ENCODE data around the gene SMURF1. TPM values are rescaled to one million over a fixed set of nuclear protein-coding genes. Genes with fewer than 3 reads are reported as not detected.

Gene SMURF1
- total RNA-seq, 2 donors from 2014 or later: 25.0 to 27.2 TPM

DNA sequence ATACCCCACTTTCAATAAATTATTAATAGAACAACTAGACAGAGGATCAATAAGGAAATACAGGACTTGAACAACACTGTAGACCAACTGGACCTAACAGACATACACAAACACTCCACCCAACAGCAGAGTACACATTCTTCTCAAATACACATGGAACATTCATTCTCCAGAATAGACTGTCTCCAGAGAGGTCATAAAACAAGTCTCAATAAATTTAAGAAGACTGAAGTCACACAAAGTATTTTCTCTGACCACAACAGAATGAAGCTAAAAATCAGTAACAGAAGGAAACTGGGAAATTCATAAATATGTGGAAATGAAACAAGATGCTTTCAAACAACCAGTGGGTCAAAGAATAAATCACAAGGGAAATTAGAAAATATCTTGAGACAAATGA, 119.8 kb downstream of the SMURF1 start:
- no peak for DNase-seq (ENCODE audit: low spot score)
- intact Hi-C loops (cut with DNase I): no loop called here

DNA sequence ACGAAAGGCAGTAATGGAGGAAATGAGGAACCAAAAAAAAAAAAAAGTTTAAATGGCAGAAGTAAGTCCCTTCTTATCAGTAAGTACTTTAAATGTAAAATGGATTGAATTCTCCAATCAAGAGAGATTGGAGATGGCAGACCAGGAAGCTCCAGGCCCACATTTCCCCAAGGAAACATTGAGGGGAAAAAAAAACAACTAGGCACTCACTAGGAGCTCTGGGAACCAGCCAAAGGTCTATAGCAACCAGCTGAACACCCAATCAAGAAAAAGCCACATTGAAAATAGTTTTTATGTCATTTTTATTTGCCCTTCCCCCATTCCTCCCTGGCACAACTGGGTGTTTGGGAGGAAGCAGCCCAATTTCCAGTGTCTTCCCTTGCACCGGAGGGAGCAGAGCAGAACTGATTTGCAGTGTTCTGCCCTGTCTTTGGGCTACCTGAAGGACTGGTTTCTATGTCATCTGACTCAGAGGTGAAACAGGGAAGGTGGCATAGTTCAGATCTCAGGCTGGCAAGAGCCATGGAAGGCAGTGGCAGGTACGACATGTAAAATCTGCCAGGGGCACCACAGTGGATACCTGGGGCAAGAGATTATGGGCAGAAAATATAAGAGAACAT, 121.9 kb downstream of the SMURF1 start:
- intact Hi-C loops (cut with DNase I): no loop called here
- no peak for DNase-seq (ENCODE audit: low spot score)

DNA sequence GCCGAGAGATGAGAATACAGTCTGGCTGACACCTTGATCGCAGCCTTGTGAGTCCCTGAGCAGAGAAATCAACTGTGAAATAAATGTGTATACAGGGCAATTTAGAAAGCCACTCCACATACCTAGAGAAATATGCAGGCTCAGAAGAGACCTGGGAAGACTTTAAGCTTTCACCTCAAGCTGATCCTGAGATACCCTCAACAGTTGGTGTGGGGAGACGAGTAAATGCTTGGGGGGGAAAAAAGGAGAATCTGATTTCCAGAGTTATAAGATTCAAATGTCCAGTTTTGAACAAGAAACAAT, 123.5 kb downstream of the SMURF1 start:
- intact Hi-C loops (cut with DNase I): no loop called here
- DNase-seq (ENCODE audit: low spot score): no peak

DNA sequence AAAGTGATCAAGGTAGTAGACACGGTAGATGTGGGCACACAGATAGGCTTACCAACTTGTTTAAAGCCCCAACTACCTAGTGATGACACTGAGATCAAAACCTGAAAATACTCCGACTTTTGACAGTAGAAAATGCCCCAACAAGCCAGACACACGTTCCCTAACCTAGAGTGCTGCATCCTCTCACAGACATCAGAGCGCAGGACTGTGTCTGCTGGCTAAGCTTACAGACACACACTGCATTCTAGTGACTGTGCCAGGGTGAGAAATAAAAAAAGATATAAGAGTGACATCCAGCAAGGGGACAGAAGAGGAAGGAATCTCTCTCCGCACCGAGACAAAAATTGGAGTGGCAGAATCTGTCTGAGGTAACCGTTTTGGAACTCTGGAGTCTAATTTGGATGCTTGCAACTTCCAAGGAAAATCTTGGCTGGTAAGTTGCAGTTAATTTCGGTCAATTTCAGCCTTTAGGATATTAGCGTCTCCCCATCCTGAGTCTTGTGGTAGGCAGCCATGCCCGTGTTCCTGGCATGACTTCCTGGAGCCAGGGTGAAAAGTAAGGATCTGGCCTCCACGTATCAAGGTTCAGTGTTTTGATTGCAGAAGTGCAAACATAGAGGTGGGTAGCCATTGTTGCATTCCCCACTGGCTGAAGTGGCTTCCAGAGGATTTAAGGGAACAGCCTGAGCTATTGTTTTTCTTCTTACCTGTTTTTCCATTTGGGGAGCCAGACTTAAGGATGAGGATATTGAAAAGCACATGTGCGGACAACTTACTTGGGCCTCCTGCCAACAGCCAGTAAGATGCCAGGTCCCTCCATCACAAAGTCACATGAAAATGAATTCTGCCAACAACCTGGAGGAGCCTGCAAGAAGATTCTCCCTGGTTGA, 124.1 kb downstream of the SMURF1 start:
- no peak for DNase-seq (ENCODE audit: low spot score)
- intact Hi-C loops (cut with DNase I): no loop called here

DNA sequence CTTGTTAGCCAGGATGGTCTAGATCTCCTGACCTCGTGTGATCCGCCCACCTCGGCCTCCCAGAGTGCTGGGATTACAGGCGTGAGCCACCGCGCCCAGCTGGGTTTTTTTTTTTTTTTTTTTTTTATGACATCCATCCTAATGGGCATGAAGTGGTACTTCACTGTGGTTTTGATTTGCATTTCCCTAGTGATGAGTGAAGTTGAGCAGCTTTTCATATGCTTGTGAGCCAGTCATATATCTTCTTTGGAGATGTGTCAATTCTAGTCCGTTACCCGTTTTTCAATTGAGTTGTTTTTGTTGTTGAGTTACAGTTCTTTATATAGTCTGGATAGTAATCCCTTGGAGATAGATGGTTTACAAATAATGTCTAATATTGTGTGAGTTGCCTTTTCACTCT, 127.7 kb downstream of the SMURF1 start:
- DNase-seq (ENCODE audit: low spot score): no peak
- intact Hi-C loops (cut with DNase I): no loop called here

DNA sequence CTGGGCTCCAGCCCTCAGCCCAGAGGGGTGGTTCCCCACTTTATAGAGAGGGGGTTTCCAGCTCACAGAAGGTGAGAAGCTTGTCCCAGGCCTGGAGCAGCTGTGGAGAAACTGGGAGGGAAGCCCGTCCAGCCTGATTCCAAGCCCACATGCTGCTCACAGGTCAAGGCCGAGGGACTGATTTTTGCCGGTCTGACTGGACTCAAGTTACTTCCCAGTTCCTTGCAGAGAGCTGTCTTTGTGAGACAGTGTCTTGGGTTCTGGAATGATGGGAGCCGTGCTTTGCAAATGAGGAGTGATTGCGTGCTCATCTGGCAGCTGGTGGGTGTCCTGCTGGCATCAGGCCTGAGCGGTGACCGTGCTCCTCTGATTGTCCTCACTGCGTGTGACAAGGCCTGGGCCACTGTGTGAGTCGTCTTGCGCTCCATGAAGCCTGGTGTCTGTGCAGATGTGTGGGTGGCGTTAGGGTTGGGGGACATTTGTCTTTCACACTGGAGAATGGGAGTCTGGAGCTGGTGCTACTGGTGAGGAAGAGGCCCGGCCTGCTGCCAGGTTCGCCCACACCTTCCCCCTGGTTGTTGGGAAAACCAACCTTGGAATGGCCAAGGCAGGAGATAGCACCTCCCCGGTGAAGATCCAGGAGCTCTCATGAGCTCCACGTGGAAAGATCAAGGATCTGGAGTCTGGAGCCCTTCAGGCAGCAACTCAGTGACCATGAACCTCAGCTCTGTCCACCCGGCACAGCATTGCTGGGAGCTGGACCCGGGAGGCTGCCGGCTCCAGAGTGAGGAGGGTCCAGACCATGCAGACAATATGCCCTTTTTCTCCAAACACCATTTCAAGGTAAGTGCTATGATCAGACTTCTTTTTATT, 129.6 kb downstream of the SMURF1 start:
- no peak for DNase-seq (ENCODE audit: low spot score)
- intact Hi-C loops (cut with DNase I): no loop called here

DNA sequence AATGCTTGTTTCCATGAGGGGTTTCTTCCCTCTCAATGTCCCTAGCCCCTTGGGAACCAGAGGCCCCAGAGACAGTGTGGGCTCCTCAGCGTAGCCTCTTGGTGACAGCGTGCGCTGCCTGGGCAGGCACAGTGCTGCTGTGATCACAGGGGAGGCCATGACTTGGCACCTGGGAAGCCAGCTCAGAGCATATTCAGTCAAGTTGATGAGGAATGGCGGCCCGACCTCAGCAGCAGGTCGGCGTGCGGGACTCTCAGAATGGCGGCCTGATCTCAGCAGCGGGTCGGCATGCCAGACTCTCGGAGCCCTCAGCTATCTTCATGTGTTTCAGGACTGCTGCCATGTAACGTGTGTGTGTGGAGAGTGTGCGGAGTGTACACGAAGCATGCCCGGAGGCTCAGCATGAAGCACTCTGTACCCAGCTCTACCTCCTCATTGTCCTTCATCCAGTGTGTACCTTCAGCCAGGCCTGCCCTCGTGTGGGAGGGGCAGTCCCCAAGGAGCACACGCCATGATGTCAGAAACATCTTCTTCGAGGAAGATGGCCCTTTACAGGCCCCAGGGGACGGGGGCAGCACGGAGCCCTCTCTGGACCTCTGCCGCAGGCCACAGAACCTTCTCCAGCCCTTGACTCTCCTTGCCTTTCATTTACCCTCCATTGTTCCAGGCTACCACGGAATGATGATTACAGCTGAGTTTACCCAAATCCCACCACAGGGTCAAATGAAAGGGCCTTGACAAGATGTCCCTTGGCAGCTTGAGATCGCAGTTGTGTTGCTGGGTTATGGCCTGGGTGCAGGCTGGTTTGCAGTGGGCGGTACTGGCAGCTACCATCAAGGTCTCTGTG, 130.4 kb downstream of the SMURF1 start:
- no peak for DNase-seq (ENCODE audit: low spot score)
- intact Hi-C loops (cut with DNase I): no loop called here

DNA sequence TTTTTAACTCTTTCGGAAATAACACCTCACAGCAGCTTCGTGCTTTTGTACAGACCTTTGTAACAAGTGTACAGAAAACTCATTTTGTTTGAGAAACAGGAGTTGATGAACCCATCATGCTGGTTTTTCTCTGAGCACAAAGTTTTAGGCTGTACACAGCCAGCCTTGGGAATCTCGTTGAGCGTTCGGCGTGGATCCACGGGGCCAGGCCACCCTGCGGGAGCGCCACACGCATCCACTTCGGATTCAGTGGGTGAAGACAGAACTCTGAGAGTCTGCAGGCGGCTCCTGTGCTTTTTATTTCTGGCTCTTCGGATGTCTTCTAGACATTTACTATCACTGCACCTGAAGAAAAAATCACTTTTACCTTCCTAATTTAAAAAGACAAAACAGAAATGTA, 131.2 kb downstream of the SMURF1 start:
- DNase-seq (ENCODE audit: low spot score): no peak

DNA sequence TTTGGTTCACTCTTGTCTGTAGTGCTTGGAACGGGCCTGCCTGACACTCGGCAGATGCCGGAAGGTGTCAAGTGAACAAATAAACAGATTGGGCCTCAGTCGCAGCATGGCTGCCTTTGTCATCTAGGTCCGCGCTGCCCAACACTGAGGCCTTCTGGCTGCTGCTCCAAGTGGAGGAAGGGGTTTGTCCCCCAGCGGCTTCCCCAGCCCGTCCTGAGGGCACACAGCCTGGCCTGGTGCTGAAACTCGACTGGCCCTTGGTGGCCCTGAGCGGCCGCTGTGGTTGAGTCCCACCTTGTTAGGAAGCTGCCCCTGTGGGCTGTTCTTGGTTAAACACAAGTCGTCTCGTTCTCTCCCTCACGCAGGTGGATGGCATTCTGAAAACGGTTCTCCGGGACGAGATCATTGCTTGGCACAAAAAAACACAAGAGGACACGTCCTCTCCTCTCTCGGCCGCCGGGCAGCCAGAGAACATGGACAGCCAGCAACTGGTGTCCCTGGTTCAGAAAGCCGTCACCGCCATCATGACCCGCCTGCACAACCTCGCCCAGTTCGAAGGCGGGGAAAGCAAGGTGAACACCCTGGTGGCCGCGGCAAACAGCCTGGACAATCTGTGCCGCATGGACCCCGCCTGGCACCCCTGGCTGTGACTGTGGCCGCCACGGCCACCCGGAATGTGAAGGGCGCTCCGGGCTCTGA, 132.1 kb downstream of the SMURF1 start:
- intact Hi-C loops (cut with DNase I): no loop called here
- no peak for DNase-seq (ENCODE audit: low spot score)

More for the DNA sequence above, 131.2 kb downstream of the SMURF1 start:
- intact Hi-C loops (cut with DNase I): no loop called here

DNA sequence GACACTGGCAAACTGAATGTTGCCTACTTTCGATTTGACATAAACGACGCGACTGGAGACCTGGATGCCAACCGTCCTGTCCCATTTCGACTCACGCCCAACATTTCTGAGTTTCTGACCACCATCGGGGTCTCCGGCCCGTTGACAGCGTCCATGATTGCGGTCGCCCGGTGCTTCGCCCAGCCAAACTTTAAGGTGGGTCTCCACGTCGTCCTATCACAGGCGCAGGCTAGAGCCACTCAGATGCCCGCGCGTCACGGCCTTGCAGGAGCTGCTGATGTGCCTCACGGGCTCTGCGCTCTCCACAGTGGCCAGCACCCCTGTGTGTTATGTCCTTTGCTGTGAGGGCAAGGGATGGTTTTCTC, 132.6 kb downstream of the SMURF1 start:
- DNase-seq (ENCODE audit: low spot score): no peak
- intact Hi-C loops (cut with DNase I): no loop called here

DNA sequence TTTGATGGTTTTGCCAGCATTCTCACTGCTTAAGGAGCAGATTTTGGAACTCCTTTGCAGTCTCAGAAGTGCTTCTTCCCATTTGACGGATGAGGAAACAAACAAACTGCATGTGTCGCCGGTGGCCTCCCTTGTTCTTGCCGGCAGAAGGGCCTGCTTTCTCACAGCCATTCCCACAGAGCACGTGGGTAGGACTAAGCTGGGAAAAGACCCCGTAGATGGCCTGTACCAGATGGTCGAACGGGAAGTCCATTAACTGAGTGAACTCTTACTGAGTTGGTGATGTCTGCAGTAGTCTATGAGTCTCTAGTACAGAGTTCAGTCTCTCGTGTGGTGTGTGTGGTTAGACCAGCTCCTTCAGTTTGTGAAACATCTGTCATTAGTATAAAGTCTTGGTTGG, 133.6 kb downstream of the SMURF1 start:
- no peak for DNase-seq (ENCODE audit: low spot score)

DNA sequence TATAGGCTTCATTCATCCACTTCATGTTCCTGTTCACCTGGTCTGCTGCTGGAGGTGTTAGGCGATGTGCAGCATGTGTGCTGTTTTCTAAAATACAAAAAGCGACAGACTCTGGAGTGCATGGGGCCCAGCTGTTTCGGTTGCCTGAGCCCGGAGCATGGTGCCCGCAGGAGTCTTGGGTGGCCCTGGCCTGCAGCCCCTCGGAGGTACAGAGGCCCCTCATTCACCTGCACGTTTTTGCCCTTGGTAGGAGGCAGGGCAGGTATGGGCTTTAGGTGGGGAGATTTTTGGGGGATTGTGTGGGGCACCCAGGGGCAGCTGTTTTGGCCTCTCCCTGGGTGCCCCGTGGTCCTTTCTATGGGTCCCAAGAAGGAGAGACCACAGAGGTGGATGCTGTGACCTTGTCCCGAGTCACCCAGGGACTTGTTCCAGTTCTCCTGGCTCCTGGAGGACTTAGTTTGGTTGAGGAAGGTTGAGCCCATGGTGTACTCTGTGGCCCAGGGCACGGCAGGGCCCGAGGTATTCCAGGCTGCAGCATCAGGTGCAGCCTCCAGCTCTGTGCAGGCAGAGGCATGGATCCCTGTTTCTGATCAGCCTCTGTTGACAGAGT, 134.9 kb downstream of the SMURF1 start:
- DNase-seq (ENCODE audit: low spot score): no peak
- intact Hi-C loops (cut with DNase I): no loop called here

More for the DNA sequence above, 133.6 kb downstream of the SMURF1 start:
- intact Hi-C loops (cut with DNase I): no loop called here

DNA sequence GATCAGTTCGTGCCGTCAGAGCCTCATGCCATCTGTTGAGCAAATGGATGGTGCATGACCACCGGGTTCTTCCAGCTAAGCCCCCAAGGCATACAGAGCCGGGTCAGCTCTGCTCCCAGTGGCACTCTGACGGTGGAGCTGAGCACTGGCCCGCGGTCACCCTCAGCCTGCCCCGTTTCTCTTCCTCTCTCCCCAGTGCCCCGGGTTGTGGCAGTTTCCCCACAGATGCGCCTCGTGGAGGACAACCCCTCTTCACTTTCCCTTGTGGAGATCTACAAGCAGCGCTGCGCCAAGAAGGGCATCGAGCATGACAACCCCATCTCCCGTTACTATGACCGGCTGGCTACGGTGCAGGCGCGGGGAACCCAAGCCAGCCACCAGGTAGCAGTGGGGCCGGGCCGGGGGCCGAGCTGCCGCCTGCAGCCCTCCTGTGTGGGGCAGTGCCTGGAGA, 135.7 kb downstream of the SMURF1 start:
- intact Hi-C loops (cut with DNase I): no loop called here
- DNase-seq (ENCODE audit: low spot score): no peak

DNA sequence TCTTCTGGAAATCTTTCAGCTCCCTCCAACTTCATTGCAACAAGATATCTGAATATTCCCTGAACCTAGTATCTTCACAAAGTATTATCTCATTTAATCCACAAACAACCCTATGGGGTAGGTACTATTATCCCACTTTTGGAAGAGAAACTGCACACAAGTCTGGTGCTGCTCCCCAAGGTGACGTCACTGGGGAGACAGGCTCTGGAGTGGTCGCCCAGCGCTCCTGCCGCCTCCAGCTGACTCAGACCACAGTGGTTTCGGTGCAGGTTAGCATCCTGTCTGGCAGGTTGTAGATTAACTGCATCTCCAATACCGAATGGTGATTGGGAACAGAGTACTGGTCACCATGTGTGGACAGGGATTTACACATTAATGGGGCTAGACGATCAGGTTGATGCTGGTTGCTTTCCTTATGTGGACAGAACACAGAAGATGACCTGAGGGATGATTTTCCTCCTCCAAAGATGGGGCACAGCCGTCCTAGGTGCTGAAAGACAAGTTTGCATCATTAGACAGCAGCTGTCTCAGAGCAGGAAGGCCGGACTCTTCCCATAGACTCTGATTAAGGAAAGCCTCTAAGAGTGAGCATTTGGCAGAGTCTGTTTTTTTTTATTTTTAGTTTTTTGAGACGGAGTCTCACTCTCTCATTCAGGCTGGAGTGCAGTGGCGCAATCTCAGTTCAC, 137.0 kb downstream of the SMURF1 start:
- intact Hi-C loops (cut with DNase I): no loop called here
- DNase-seq (ENCODE audit: low spot score): no peak

DNA sequence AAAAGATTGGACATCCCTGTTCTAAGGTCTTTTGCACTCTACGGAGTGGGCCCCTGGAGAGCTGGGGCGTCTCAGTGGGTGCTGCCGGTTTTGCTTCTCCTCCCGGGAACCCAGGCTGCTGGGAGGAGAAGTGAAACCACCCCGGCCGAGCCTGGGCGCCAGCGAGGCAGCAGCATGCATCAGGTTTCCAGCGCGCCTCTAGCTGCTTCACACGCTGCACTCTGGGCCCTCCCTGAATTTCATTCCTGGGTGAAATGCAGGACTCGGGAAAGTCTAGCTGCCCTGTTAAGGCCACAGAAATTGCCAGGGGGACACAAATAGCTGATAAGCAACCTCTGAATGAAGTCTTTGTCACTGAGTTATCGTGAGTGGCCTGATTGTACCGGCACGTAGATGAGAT, 138.1 kb downstream of the SMURF1 start:
- DNase-seq (ENCODE audit: low spot score): no peak
- intact Hi-C loops (cut with DNase I): no loop called here

DNA sequence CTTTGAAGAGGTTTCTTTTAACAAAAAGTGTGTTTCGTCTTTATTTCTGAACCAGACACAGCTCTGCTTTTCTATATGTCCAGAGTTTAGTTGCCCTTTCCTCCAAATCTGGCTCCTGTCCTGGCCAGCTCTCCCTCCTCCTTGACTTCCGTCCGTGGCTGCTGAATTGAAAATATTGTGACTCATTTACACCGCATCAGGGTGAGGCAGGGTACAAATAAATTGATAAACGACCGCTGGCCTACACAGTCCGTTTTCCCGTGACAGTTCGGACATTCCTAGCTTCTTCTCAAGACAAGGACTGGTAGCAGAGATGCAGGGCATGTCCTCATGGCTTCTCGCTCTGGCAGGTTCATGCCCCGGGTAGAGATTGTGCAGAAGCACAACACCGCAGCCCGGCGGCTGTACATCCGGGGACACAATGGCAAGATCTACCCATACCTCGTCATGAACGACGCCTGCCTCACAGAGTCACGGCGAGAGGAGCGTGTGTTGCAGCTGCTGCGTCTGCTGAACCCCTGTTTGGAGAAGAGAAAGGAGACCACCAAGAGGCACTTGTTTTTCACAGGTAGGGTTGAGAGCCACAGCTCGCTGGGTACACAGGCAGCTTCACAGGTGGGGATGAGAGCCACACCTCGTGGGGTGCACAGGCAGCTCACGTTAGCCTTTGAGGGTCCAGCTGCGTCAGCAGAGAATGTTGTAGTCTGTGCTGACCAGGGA, 139.0 kb downstream of the SMURF1 start:
- no peak for DNase-seq (ENCODE audit: low spot score)
- intact Hi-C loops (cut with DNase I): no loop called here

DNA sequence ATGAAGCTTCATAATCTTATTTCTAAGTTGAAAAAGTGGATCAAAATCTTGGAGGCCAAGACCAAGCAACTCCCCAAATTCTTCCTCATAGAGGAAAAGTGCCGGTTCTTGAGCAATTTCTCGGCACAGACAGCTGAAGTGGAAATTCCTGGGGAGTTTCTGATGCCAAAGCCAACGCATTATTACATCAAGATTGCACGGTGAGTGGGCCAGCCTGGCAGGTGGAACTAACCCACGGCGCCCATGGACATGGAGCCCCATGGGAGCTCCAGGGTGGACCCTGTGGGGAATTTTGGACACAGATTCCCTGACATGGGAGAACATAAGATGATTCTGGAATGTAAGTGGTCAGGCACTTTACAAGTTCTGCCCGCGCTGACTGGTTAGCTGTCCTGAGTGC, 139.7 kb downstream of the SMURF1 start:
- DNase-seq (ENCODE audit: low spot score): no peak
- intact Hi-C loops (cut with DNase I): no loop called here
